GM18867 (cell line): ENCODE results near the gene TSC22D1.

Source experiments
- ATAC-seq: cut with Tn5 transposase; IDR thresholded peaks from one replicate; pipeline ENCODE4 v1.9.1; 2021; ENCODE audit warnings: mild to moderate bottlenecking, moderate library complexity; ENCODE audit not compliant: unreplicated experiment

TSC22D1 gene

GRCh38 chr13:44508562-44509077 is 67.5 kb downstream of the TSC22D1 start:
- ATAC-seq: no peak

GRCh38 chr13:44507639-44508038 is 68.5 kb downstream of the TSC22D1 start:
- ATAC-seq: no peak

- ATAC-seq: no peak
Measured at GRCh38 chr13:44506719-44507118, 69.4 kb downstream of the TSC22D1 start.

- no peak for ATAC-seq
Measured at GRCh38 chr13:44506251-44506650, 69.9 kb downstream of the TSC22D1 start.

GRCh38 chr13:44504116-44504515 is 72.0 kb downstream of the TSC22D1 start:
- ATAC-seq: no peak

- no peak for ATAC-seq
Measured at GRCh38 chr13:44498969-44499368, 77.2 kb downstream of the TSC22D1 start.

- no peak for ATAC-seq
Measured at GRCh38 chr13:44498502-44498901, 77.6 kb downstream of the TSC22D1 start.

GRCh38 chr13:44497801-44498200 is 78.3 kb downstream of the TSC22D1 start:
- no peak for ATAC-seq

GRCh38 chr13:44493213-44493812 is 82.8 kb downstream of the TSC22D1 start:
- no peak for ATAC-seq

- no peak for ATAC-seq
Measured at GRCh38 chr13:44489751-44490150, 86.4 kb downstream of the TSC22D1 start.

- no peak for ATAC-seq
Measured at GRCh38 chr13:44487989-44488388, 88.1 kb downstream of the TSC22D1 start.

- ATAC-seq: peak; percentile 56
Measured at GRCh38 chr13:44484562-44485138, 91.5 kb downstream of the TSC22D1 start.

GRCh38 chr13:44474122-44474910 is 101.8 kb downstream of the TSC22D1 start:
- no peak for ATAC-seq

GRCh38 chr13:44471686-44472085 is 104.4 kb downstream of the TSC22D1 start:
- no peak for ATAC-seq

- no peak for ATAC-seq
Measured at GRCh38 chr13:44470638-44471562, 105.2 kb downstream of the TSC22D1 start.

- no peak for ATAC-seq
Measured at GRCh38 chr13:44468874-44469273, 107.3 kb downstream of the TSC22D1 start.

GRCh38 chr13:44465318-44465717 is 110.8 kb downstream of the TSC22D1 start:
- ATAC-seq: no peak

GRCh38 chr13:44464471-44464870 is 111.7 kb downstream of the TSC22D1 start:
- ATAC-seq: no peak

- ATAC-seq: no peak
Measured at GRCh38 chr13:44463759-44464158, 112.4 kb downstream of the TSC22D1 start.

- no peak for ATAC-seq
Measured at GRCh38 chr13:44459674-44460073, 116.5 kb downstream of the TSC22D1 start.
